DMS53 (cell line): ENCODE measurements around the gene C1orf52.

Source experiments
- DNase-seq: peaks from one replicate; lab custom pipeline; 2025; lab: John Stamatoyannopoulos, UW

The C1orf52 gene

GRCh38 chr1:85259118-85259911, at the start of gene C1orf52:
C1orf52 (minus strand) TSS chr1:85259662; CDS start chr1:85259633, 29 bp downstream.
- peak; percentile 98 for DNase-seq

DNA sequence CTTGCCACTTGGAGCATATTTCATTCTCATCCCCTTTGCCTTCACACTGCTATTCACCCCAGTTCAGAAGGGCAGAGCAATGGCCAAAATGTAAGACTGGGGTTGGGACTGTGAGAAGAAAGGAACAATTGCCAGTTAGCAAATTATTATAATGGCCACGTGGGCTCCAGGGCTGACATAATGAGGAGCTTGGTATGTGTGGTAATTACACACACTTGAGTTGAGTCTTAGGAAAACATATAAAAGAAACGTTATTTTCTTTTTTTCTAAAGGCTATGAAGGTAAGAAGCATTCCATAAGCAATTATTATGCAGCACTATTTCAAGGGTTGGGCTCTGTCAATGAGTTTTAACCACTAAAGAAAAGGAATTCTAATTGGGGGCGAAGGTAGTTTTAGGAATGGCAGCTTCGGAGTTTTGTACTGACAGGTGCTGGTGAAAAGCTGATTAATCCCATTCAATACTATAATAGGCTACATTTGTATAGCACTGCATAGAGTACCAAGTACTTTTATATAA, 49.4 kb upstream of the C1orf52 start:
- no peak for DNase-seq

DNA sequence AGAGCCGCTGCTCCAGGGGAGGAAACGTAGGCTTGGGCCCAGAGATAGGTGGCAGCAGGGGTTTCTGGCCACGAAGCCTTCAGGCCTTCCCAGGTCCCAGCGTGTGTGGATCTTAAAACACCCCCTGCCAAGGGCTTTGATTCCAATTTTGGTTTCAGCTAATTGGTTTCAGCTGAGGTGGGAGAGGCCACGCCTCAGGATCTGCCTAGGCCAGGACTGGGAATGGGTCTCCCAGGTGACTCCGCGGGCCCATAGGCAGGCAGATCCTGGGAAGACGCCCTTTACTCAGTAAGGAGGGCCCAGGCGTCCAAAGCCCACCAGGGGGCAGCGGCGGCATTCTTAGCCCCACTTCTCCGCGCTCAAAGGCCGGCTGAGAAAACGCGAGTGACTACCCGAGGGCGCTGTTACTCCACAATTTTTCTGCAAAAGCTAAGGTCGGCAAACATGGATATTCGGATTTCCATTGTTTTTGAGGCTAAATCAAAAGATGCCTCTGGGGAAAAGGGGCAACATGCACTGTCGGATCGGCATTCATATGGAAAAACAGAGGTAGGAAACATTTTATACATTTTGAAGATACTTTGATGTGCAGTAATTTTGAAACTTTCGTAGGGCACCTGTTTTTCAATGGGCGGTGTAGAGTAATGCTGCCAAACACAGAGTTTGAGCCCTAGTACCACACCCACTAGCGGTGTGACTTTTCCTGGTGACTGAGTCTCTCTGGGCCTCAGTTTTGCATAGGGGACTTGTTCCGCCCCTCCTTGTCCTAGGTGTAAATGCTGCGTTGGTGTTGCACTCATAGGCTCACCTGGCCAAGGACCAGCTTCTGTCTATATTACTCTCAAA, 48.7 kb upstream of the C1orf52 start:
- peak; percentile 84 for DNase-seq

GRCh38 chr1:85306236-85306635, 46.8 kb upstream of the C1orf52 start:
- no peak for DNase-seq

DNA sequence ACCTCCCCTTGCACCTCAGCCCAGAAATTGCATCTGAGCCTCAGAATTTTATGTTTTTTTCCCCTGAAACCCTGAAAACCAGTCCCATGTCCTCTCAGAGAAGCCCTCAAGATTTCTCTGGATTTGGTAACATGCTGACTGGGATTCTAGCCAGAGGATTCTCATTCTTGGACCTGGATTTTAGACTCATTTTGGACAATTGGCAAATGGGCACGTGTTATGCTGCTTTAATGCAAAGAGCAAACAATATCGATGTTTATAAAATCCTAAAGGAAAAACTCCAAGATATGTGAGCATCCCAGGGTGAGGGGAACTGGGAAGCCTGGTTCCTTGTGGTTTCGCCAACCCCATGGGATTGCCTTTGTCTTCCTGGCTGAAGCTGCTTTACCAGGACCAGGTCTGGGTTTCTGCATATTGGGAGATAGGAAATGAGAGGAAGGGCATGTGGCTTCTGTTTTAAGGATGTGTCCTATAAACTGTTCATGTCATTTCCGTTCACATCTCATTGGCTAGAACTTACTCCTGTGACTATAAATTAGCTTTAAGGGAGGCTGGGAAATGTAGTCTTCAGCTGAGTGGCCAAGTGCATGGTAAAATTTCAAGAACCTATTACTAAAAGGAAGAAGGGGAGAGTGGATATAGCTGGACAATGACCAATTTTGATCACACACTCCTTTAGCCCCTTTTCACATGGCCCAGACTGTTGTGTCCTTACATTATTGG, 44.1 kb upstream of the C1orf52 start:
- no peak for DNase-seq

GRCh38 chr1:85300140-85300539, 40.7 kb upstream of the C1orf52 start:
- no peak for DNase-seq

DNA sequence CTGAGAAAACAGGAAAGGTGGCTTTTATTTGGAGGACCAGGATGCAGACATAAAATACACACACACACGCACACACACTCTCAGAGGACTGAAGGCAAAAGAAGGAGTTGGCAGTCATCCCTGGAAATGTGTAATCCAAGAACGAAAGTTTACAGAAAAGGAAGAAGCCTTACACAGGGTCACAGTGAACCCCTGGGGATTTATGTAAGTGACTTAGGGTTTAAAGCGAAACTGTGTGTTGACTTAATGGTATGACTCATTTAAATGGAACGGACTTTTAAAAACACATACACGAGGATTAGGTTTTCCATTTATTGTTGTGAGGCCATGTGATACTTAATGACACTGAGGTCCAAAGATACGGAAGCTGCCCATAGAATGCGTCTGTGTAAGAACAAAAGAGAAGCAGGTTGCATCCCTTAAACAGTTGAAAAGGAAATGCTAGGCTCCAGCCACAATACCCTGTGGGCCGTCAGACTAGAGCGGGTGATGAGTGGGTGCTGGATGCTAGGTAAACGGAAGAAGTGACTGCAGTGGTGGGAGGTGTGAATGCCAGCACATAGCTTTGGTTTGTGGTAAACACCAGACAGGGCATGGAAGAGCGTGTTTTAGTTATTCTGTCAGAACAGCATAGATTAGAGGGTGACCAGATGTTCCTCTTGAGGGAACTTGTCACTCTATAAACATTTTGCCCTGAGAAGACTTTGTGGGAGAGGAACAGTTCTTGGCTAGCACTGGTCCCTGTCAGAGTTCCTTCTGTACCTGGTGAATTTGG, 38.6 kb upstream of the C1orf52 start:
- DNase-seq, result peak; percentile 94

- DNase-seq, result no peak
Measured at GRCh38 chr1:85297538-85297854, 38.0 kb upstream of the C1orf52 start.

DNA sequence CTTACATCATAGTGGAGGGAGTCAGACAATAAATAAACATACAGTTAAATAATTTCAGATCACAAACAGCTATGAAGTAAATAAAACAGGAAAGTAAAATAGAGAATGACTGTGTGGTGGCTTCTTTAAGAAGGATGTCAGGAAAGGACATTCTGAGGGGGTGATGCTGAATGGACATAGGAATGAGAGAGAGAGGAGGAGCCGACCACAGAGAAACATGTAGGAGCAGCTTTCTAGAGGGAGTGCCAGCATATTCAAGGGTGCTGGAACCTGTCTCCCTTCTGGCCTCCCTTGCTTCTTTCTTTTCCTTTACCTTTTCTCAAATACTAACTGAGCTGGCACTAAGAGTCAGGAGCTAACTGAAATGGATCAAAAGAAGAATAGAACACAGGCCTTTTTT, 37.5 kb upstream of the C1orf52 start:
- DNase-seq, result no peak

DNA sequence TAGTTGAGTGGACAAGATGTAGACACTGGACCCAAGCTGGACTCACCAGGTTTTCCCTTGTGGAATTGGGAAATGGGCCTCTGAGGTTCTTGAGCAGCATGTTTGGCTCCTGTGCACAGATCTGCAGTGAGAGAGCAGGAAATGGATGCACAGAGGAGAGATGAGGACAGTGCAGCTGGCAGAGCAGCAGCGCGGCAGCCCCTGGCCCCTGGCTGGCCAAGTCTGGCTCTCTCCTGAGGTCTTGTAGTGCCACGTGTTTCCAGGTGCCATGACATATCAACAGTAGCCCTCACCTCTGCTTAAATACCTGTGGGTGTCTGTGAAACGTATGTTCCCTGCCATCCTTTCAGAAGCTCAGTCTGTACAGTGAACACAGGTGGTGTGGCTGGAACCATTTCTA, 36.2 kb upstream of the C1orf52 start:
- DNase-seq, result peak; percentile 14

DNA sequence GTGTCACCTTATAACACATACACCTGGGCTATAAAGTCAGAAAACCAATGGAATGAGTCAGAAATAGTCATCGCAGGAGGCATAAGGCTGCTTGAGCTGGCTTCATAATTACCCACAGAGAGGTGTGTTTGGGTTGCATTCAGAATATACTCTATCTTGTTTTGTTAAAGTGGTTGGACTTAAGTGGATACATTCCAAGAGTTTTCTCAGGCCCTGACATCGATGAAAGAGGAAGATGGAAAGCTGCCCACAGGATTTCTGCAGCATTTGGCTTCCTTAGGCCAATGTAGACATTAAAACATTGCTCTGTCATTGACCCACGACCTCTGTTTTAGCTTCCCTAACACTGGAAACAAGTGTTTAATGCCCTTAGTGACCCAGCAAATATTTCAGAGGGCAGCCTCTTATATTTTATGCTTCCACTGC, 35.6 kb upstream of the C1orf52 start:
- peak; percentile 47 for DNase-seq

DNA sequence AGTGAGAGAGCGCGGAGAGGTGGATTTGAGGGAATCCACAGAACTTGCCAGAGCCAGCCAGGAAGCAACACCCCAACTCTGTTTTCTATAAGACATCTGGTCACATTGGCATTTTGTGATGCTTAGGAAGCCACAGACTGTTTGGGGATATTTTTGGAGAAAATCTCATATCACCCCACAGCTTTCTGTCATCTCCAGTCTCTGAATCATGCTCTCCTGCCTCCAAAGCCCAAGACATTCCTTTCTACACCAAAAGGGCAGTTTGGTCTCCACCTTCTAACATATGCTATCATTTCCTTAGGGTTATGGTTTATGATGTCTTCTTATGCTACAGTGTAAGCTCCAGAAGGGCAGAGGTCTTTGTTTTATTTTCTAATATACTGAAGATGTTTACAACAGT, 31.4 kb upstream of the C1orf52 start:
- DNase-seq, result no peak

DNA sequence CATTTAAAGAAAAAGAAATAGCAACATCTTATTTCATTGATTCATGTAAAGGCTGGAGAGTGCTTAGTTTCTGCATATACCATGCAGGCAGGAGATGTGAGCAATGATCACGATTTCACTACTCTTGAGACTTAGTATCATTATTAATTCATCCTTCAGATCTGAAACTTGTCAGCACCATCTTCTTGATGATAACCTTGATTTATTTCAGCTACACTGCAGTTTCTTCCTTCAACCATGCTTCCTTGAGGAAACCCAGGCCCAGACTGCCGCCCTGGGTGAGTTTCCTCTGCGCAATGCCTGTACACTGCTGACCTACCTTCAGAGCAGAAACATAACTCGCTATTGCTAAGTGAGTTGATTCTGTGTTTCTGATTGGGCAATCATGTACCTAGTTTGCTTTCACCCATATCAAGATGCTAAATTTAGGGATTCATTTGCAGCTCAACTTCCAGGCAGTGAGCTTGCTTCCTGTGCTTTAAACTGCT, 30.4 kb upstream of the C1orf52 start:
- DNase-seq, result no peak

DNA sequence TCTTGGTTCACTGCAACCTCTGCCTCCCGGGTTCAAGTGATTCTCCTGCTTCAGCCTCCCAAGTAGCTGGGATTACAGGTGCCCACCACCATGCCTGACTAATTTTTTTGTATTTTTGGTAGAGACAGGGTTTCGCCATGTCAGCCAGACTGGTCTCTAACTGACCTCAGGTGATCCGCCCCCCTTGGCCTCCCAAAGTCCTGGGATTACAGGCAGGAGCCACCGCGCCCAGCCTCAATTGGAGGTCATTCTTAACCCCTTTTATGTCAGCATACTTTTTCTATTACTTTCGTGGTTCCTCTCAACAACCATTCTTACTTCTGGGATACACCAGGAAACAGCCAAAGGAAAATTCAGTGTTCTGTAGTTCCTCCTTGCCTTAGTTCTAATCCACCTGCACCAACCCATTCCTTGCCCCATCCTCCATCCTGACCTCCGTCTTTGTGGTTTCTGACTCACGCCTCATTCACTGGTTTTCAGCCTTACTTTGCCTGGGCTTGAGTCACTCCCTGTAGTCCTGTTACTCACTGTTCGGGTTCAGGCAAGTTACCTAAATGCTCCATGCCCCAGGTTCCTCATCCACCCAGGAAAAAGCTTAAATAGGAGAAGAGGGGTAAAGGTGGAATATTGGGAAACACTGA, 29.9 kb upstream of the C1orf52 start:
- DNase-seq, result peak; percentile 19

DNA sequence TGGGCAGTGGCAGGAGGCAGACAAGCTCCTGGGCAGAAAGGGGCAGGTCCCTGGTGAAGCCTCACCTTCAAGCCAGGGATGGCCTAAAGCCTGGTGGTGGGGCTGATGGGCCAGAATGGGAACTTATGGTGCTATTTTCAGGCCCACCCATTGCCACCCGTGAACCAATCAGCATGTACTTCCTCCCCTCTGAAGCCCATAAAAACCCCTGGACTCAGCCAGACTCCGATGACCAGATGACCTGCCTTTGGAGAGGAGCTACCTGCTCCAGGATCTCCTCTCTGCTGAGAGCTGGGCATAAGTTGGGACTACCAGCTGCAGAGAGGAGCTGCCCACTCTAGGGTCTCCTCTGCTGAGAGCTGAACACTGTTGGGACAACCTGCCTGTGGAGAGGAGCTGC, 24.7 kb upstream of the C1orf52 start:
- no peak for DNase-seq

- peak; percentile 35 for DNase-seq
Measured at GRCh38 chr1:85283475-85284199, 24.2 kb upstream of the C1orf52 start.

- DNase-seq, result peak; percentile 46
Measured at GRCh38 chr1:85282424-85282823, 23.0 kb upstream of the C1orf52 start.

- no peak for DNase-seq
Measured at GRCh38 chr1:85280636-85281035, 21.2 kb upstream of the C1orf52 start.

DNA sequence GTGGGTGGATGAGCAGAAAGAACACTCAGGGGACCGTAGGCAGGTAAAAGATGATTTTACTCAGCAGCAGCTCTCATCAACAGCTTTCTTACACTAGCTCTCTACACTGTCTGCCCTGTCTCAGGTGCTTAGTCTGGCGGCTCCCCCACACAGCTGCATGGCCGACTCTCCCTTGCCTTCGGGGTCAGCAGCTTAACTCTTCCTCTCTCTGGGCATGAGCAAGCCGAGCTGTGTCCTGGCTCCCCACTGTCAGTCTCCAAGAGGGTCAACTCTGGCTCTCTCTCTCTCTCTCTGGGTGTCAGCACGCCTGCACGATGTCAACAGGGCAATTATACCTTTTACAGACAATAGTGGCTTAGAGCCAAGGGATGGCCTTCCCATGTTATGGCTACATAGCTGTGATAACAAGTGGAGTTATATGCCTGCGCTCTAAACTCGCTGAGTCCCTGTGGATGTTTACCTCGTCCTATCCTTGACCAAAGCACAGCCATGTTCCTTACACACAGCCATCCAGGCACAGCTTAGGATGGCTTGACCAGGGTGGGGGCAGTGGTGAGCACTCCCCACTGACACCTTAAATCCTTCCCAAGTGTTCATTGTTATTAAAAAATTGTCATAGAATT, 20.1 kb upstream of the C1orf52 start:
- peak; percentile 19 for DNase-seq

- peak; percentile 65 for DNase-seq
Measured at GRCh38 chr1:85278853-85279314, 19.4 kb upstream of the C1orf52 start.
